ENCODE results near the gene WASHC2A.
"Not testable (repeated sequence)": the region's sequence is repeated elsewhere in the genome, so short reads cannot be mapped to it uniquely, and the experiment has no call there.

DNA sequence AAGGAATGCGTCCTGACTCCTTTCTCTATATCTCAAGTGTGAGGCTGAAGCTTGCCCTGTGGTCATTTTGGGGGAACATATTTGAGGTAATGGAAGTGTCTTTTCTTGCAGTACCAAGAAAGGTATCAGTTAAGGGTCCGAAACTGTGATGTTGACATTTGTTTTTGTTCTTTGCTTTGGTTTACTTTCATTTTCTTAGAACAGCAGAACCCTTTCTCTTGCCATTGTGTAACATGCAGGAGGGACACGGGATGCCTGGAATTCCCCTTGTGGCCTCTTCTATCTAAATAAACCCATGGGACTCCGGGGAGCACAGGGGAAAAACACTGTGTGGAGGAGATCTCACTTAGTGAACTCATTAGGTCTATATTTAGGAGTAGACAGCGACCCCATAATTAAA is 34.5 kb downstream of the WASHC2A start:
- not testable (repeated sequence) for TF ChIP-seq POLR2A, TAF1, POU2F2, POLR2AphosphoS5, SPI1 (IDR thresholded peaks at IDR 0.05; ENCODE audit: low read depth, low read length)

Measured in GM12891 (cell line).